GM21717 (cell line): Measurements from ENCODE around the gene COX10.
"Not testable (repeated sequence)": the region's sequence is repeated elsewhere in the genome, so short reads cannot be mapped to it uniquely, and the experiment has no call there.

Experiments used
- ATAC-seq: cut with Tn5 transposase; IDR thresholded peaks from one replicate; pipeline ENCODE4 v1.9.1; 2021; ENCODE audit warnings: mild to moderate bottlenecking, moderate library complexity; ENCODE audit not compliant: unreplicated experiment

The COX10 gene

GRCh38 chr17:14168582-14168981 lies 99.3 kb downstream of the COX10 start:
- ATAC-seq = no peak

GRCh38 chr17:14169287-14169686 lies 100.0 kb downstream of the COX10 start:
- no peak for ATAC-seq

- no peak for ATAC-seq
Observed at GRCh38 chr17:14169901-14170300, 100.6 kb downstream of the COX10 start.

- not testable (repeated sequence) for ATAC-seq
Observed at GRCh38 chr17:14176989-14177388, 107.7 kb downstream of the COX10 start.

- not testable (repeated sequence) for ATAC-seq
Observed at GRCh38 chr17:14177801-14178200, 108.5 kb downstream of the COX10 start.

GRCh38 chr17:14179951-14180350 lies 110.6 kb downstream of the COX10 start:
- not testable (repeated sequence) for ATAC-seq

- not testable (repeated sequence) for ATAC-seq
Observed at GRCh38 chr17:14182084-14182483, 112.8 kb downstream of the COX10 start.

GRCh38 chr17:14184536-14184935 lies 115.2 kb downstream of the COX10 start:
- not testable (repeated sequence) for ATAC-seq

GRCh38 chr17:14186443-14186842 lies 117.1 kb downstream of the COX10 start:
- not testable (repeated sequence) for ATAC-seq

GRCh38 chr17:14190774-14191173 lies 121.5 kb downstream of the COX10 start:
- not testable (repeated sequence) for ATAC-seq

GRCh38 chr17:14191469-14191868 lies 122.2 kb downstream of the COX10 start:
- not testable (repeated sequence) for ATAC-seq

- not testable (repeated sequence) for ATAC-seq
Observed at GRCh38 chr17:14192039-14192438, 122.7 kb downstream of the COX10 start.

- ATAC-seq = not testable (repeated sequence)
Observed at GRCh38 chr17:14192636-14193344, 123.5 kb downstream of the COX10 start.

- no peak for ATAC-seq
Observed at GRCh38 chr17:14196377-14196997, 127.2 kb downstream of the COX10 start.

GRCh38 chr17:14197057-14197456 lies 127.8 kb downstream of the COX10 start:
- no peak for ATAC-seq

GRCh38 chr17:14197586-14197985 lies 128.3 kb downstream of the COX10 start:
- no peak for ATAC-seq

- no peak for ATAC-seq
Observed at GRCh38 chr17:14198013-14198412, 128.7 kb downstream of the COX10 start.

GRCh38 chr17:14198575-14198974 lies 129.3 kb downstream of the COX10 start:
- no peak for ATAC-seq

- ATAC-seq = no peak
Observed at GRCh38 chr17:14199601-14200000, 130.3 kb downstream of the COX10 start.

- no peak for ATAC-seq
Observed at GRCh38 chr17:14200354-14200753, 131.1 kb downstream of the COX10 start.

GRCh38 chr17:14201021-14201987 lies 132.0 kb downstream of the COX10 start:
- ATAC-seq = no peak
